CD4-positive, alpha-beta T cell treated with Interleukin-1 beta for 1 hour (primary cell): ENCODE data around the gene GP1BA.

Experiments used
- DNase-seq, 2 donors: peaks; one replicate each; pipeline ENCODE4 v3.0.0-alpha.2; 2020 to 2022

GP1BA gene

GRCh38 chr17:4938688-4939545, 6.8 kb downstream of the GP1BA start:
- DNase-seq, result no peak

GRCh38 chr17:4939546-4939795, 7.4 kb downstream of the GP1BA start:
- no peak for DNase-seq

GRCh38 chr17:4939796-4940554, 7.9 kb downstream of the GP1BA start, which contains the start of the genes RNF167 and SLC25A11:
TSS of gene RNF167 (plus strand) at chr17:4940268. CDS start at chr17:4940910, 642 bp downstream.
TSS of gene SLC25A11 (minus strand) at chr17:4940046. CDS start at chr17:4939910, 136 bp downstream.
- DNase-seq, result peak; percentile 98 to 99

DNA sequence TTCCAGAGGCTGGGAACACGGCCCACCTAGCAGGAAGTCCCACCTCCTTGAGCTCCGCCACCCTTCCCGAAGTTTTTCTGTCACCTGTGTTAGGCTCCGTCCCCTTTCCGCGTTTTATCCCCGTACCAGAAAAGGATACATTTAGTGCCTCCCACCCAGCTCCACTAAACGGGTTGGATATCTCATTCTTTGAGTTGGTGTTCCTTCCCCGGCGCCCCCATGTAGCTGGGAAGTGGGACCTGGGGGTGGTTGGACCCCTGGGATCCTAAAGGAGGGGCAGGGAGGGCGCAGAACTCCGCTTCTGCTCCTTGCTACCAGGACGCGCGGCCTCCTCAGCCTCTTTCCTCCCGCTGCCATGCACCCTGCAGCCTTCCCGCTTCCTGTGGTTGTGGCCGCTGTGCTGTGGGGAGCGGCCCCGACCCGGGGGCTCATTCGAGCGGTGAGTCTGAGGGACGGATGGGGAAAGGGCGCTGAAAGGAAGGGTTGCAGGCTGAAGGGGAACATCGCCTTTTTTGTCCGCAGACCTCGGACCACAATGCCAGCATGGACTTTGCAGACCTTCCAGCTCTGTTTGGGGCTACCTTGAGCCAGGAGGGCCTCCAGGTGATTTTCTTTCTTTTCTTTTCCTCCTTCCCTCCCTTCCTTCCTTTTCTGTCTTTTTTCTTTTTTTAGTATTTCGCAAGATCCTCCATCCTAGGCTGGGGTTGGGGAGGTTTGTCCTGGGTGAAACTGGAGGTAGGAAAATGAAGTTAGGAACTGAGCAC, 8.7 kb downstream of the GP1BA start:
- DNase-seq, result peak; percentile 28 to 40

GRCh38 chr17:4941319-4941610, 9.2 kb downstream of the GP1BA start:
- no peak for DNase-seq

DNA sequence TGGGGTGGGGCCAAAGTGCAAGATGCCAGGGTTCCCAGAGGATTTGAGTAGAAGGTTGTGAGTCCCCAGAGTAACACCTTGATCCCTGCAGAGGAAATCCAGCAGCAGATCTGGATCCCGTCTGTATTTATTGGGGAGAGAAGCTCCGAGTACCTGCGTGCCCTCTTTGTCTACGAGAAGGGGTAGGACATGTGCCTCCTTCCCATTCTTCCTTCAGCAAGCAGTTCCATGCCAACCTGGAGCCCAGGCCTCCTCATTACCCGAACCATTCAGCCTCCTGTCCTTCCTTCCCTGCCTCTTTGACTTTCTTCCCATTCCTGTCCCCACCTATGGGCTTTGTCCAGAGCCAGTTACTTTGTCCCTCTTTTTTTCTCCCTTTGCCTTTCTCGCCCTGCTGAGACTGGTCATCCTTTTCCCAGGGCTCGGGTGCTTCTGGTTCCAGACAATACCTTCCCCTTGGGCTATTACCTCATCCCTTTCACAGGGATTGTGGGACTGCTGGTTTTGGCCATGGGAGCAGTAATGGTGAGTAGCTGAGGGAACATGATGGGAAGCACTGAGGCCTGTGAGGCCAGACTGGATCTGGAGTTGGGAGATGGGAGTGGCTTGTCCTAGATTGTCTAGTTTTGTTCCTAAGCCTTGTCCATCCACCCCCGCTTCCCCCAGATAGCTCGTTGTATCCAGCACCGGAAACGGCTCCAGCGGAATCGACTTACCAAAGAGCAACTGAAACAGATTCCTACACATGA, 10.9 kb downstream of the GP1BA start:
- DNase-seq, result no peak

DNA sequence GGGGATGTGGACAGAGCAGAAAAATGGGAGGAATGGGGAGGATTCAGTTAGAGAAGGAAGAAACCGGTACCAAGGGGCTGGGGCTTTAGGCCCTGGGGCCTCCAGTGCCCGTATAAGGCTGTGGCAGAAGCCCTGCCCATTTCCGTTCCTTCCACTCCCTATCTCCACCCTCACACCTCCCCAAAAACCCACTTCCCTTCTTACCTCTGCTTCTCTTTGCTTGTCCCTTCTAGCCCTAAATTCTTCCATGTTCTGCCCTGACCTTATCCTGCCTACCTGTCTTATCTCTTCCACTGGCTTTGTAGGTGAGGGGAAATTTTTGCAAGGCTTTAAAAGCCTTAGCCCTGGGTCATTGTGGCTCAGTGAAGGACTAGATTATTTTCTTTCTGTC, 12.1 kb downstream of the GP1BA start:
- DNase-seq, result peak; percentile 49 to 66

DNA sequence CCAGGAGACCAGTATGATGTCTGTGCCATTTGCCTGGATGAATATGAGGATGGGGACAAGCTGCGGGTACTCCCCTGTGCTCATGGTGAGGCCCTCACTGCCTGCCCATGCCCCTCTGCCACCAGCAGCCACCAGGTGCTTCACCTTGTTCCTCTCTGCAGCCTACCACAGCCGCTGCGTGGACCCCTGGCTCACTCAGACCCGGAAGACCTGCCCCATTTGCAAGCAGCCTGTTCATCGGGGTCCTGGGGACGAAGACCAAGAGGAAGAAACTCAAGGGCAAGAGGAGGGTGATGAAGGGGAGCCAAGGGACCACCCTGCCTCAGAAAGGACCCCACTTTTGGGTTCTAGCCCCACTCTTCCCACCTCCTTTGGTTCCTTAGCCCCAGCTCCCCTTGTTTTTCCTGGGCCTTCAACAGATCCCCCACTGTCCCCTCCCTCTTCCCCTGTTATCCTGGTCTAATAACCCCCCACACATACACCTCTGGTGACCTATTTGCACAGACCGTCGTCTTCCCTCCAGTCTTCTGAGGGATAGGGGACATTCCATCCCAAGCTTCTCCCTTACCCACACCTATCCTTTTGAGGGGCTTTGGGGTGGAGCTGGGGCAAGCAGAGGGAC, 12.6 kb downstream of the GP1BA start:
- peak in 1 of 2 donors; percentile 28 for DNase-seq

GRCh38 chr17:4945176-4945943, 13.3 kb downstream of the GP1BA start:
- peak; percentile 75 to 80 for DNase-seq

- no peak for DNase-seq
Observed at GRCh38 chr17:4945944-4946280, 13.8 kb downstream of the GP1BA start.

DNA sequence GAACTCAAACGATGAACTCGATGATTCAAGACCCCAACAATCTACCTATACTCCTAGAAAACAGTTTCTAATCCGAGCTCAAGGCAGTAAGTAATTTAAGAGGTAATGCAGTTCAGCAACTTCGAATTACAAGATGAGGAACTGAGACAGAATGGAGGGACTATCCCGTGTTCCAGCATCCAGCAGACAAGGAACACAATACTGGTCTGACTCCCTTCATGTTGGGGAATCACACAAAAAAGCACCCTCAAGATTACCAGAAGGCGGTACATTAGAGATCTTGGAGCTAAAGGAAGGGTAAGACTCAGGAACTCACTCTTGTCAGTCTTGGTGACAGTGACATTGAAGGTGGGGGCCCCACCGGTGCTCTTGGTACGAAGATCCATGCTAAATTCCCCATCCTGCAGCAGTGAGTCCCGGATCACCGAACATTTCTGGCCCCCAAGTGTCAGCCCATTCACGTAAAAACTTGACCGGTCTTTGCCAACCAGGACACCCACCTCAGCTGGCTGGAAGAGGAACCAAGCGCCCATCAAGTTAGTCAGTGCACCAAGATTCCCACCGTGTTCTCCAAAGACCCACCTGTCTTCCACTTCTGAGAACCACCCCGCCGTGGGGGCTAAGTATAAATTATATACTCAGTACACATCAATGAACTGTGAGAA, 14.4 kb downstream of the GP1BA start:
- no peak for DNase-seq

DNA sequence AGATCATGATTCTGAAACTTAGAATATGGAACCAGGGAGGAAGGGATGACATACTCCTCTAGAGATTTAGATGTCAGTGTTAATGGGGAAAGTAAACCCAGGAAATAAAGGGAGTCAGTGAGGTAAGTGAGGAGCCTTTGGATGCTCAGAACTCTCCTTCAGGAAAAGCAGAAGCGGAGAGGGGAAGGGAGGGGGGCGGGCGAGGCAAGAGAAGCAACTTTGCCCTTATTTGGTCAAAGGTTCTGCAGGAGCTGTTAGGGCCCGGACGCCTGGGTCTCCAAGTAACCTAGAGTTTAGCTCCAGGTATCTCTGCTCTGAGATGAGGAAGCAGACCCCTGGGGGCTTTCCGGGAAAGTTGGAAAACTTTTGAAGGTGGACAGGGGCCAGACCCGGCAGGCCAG, 14.9 kb downstream of the GP1BA start:
- DNase-seq, result no peak

- DNase-seq, result peak; percentile 62 to 74
Observed at GRCh38 chr17:4947411-4948165, 15.5 kb downstream of the GP1BA start.

- peak; percentile 92 to 93 for DNase-seq
Observed at GRCh38 chr17:4948166-4948930, 16.3 kb downstream of the GP1BA start, which contains the start of gene PFN1. TSS of gene PFN1 (minus strand) at chr17:4948530. CDS start at chr17:4948394, 136 bp downstream.

DNA sequence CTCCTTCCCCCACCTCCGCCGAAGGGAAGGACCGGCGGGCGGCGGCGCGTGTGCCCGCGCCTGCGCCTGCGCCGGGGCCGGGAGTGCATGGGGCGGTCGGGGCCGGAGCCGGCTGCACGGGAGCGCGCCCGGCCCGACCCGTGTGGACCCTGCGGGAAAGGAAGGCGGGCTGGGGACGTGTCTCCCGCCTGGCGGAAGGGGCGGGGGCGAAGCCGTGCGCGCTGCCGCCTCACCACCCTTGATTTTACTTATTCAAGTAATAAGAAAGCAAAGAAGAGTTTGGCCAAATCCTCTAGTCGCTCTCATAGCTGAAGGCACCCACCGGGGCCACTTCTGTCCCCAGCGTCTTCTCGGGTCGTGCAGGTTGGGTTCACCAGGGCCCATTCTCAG, 16.8 kb downstream of the GP1BA start:
- DNase-seq, result peak; percentile 78 to 83

DNA sequence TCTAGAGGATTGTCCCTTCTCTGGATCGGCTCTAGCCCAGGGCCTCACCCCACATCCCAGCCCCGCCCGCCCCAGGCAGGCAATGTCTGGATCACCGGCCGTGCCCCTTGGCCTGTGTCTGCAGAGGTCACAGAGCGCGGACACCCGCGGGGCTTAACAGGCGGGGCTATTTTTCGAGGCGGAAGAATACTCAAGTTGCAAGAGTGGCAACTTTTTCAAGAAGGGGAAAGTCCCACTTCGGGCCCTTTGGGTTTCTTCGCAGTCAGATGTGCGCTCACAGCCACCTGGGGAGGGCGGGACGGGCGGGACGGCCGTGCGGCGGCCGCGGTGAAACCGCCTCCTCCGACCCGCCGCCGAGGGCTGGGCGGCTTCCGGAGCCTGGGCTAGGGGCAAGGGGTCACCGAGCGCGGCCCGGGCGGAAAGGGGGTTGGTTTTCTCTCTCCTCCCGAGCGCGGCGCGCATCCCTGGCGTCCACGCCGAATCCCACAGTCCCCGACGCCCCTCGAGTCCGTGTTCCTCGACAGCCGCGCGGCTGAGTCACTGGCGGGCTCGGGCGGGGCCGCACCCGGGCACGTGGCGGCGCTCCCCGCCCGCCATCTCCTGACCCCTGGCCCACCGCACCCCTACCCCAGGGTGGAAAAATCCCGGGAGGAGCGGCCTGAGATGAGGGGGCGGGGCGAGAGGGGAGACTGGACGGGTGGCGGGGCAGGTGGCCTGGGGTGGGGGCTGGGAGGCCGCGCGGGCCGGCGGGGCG, 17.4 kb downstream of the GP1BA start:
- DNase-seq, result peak; percentile 85 to 86

GRCh38 chr17:4950075-4950745, 18.1 kb downstream of the GP1BA start:
- peak in 1 of 2 donors; percentile 17 for DNase-seq

DNA sequence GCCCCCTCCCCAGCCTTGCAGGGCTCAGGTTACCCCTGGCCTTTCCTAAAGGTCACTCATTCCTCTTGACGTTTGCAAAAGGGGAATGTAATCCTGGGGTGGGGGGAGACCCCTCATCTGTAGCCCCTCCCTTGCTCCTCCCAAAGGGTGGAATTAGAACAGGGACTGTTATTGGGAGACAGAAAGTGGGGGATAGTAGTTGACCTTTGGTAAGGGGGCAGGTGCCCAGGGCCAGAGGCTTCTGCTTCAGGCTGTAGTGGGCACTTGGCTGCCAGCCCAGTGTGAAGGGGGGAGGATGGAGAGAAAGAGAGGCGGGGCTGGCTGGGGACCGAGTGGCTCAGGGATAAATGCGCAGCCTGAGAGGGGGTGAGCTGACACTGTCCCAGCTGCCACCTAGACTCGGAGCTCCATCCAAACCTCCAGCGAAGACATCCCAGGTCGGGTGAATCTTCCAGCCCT, 18.7 kb downstream of the GP1BA start, which contains the start of gene ENO3:
Gene ENO3, plus strand, starts transcription at position 374 of the 459 bp plus-strand sequence. CDS start 711 bp downstream, outside the sequence.
- no peak for DNase-seq
